GM18858 (cell line): ENCODE data around the gene GNL1.

Experiments
- ATAC-seq: cut with Tn5 transposase; IDR thresholded peaks from one replicate; pipeline ENCODE4 v1.9.1; 2021; ENCODE audit not compliant: unreplicated experiment

GNL1 gene

GRCh38 chr6:30570263-30570662 lies 14.0 kb upstream of the GNL1 start:
- ATAC-seq, result no peak

- no peak for ATAC-seq
Measured at GRCh38 chr6:30568245-30568644, 12.0 kb upstream of the GNL1 start.

- no peak for ATAC-seq
Measured at GRCh38 chr6:30565772-30566171, 9.5 kb upstream of the GNL1 start.

- ATAC-seq, result no peak
Measured at GRCh38 chr6:30564114-30564513, 7.8 kb upstream of the GNL1 start.

GRCh38 chr6:30562470-30563425 lies 6.5 kb upstream of the GNL1 start:
- ATAC-seq, result no peak

- ATAC-seq, result no peak
Measured at GRCh38 chr6:30560930-30561329, 4.6 kb upstream of the GNL1 start.

GRCh38 chr6:30557683-30557981 lies 1.3 kb upstream of the GNL1 start:
- ATAC-seq, result no peak

GRCh38 chr6:30556906-30557682 lies 805 bp upstream of the GNL1 start, which contains the start of gene PRR3:
TSS of gene PRR3 (plus strand) at chr6:30557295. CDS start at chr6:30557345, 50 bp downstream.
- ATAC-seq, result peak; percentile 46

GRCh38 chr6:30555816-30556065 lies 548 bp downstream of the GNL1 start:
- no peak for ATAC-seq

GRCh38 chr6:30554962-30555815 lies 1.1 kb downstream of the GNL1 start:
- no peak for ATAC-seq

GRCh38 chr6:30554404-30554803 lies 1.9 kb downstream of the GNL1 start:
- no peak for ATAC-seq

GRCh38 chr6:30548375-30548774 lies 7.9 kb downstream of the GNL1 start:
- ATAC-seq, result no peak

GRCh38 chr6:30547454-30547853 lies 8.8 kb downstream of the GNL1 start:
- no peak for ATAC-seq

- no peak for ATAC-seq
Measured at GRCh38 chr6:30544666-30545272, 11.5 kb downstream of the GNL1 start.

GRCh38 chr6:30543821-30544220 lies 12.5 kb downstream of the GNL1 start:
- no peak for ATAC-seq

GRCh38 chr6:30542915-30543314 lies 13.4 kb downstream of the GNL1 start:
- ATAC-seq, result no peak

- no peak for ATAC-seq
Measured at GRCh38 chr6:30542404-30542725, 13.9 kb downstream of the GNL1 start.

- no peak for ATAC-seq
Measured at GRCh38 chr6:30541515-30542403, 14.5 kb downstream of the GNL1 start.

- no peak for ATAC-seq
Measured at GRCh38 chr6:30537931-30538330, 18.4 kb downstream of the GNL1 start.
